Thyroid gland (tissue), 4 donors: Measurements from ENCODE around the gene KIT.

ENCODE experiments used
- POLR2A ChIP-seq, 2 donors: fragments of 450-650 bp; IDR thresholded peaks; one replicate each; pipeline ENCODE4 v1.6.1; 2017; ENCODE audit warnings: antibody characterized with exemption in 2 of 2, mild to moderate bottlenecking in 2 of 2, moderate library complexity in 1 of 2
- TF ChIP-seq, protein P1 (sequence below), 6 experiments: fragments of 200-600 bp in 3 of 6; fragments of 450-650 bp in 3 of 6; sonication (generic) in 3 of 6; IDR thresholded peaks; one replicate each; pipeline ENCODE4 v1.5.1; 2016 to 2019; ENCODE audit warnings: antibody characterized with exemption in 6 of 6, mild to moderate bottlenecking in 2 of 6, inconsistent platforms in 1 of 6, moderate library complexity in 1 of 6

- no peak for TF ChIP-seq POLR2A (IDR thresholded peaks at IDR 0.05)
- TF ChIP-seq, protein P1, sequence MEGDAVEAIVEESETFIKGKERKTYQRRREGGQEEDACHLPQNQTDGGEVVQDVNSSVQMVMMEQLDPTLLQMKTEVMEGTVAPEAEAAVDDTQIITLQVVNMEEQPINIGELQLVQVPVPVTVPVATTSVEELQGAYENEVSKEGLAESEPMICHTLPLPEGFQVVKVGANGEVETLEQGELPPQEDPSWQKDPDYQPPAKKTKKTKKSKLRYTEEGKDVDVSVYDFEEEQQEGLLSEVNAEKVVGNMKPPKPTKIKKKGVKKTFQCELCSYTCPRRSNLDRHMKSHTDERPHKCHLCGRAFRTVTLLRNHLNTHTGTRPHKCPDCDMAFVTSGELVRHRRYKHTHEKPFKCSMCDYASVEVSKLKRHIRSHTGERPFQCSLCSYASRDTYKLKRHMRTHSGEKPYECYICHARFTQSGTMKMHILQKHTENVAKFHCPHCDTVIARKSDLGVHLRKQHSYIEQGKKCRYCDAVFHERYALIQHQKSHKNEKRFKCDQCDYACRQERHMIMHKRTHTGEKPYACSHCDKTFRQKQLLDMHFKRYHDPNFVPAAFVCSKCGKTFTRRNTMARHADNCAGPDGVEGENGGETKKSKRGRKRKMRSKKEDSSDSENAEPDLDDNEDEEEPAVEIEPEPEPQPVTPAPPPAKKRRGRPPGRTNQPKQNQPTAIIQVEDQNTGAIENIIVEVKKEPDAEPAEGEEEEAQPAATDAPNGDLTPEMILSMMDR (IDR thresholded peaks at IDR 0.05), result no peak
Measured at GRCh38 chr4:54719378-54719777, 61.6 kb downstream of the KIT start.
